Rectal smooth muscle tissue (tissue), 1 donor: ENCODE measurements around the gene ETV6.

ENCODE experiments used
- H3K27ac ChIP-seq: one replicate; pipeline ENCODE4 v1.7.0; 2013; ENCODE audit warnings: low read depth, low read length, inconsistent platforms
- H3K27me3 ChIP-seq: one replicate; pipeline ENCODE4 v1.7.0; 2013; ENCODE audit warnings: low read length; ENCODE audit not compliant: control insufficient read depth, insufficient read depth
- H3K36me3 ChIP-seq: one replicate; pipeline ENCODE4 v1.7.0; 2013; ENCODE audit warnings: low read length; ENCODE audit not compliant: control insufficient read depth, insufficient read depth
- H3K4me1 ChIP-seq: one replicate; pipeline ENCODE4 v1.7.0; 2013; ENCODE audit warnings: low read length; ENCODE audit not compliant: control insufficient read depth, insufficient read depth
- H3K4me3 ChIP-seq: one replicate; pipeline ENCODE4 v1.7.0; 2013; ENCODE audit warnings: low read length
- H3K9ac ChIP-seq: one replicate; pipeline ENCODE4 v1.7.0; 2013; ENCODE audit warnings: low read length

ETV6 gene

GRCh38 chr12:11763760-11764520, 114.5 kb downstream of the ETV6 start:
- Histone ChIP-seq H3K27me3 (no peaks in the 10 kb centered on the region), H3K9ac (no peak overlapping the region), H3K4me1 (peaks cover 63% of the 10 kb centered on the region), H3K27ac (peak overlapping the region; percentile 73), H3K36me3 (peaks cover 3% of the 10 kb centered on the region), H3K4me3 (no peak overlapping the region)

- Histone ChIP-seq H3K36me3 (peaks cover 3% of the 10 kb centered on the region), H3K4me1 (peaks cover 55% of the 10 kb centered on the region), H3K9ac (no peak overlapping the region), H3K27me3 (no peaks in the 10 kb centered on the region), H3K4me3 (no peak overlapping the region), H3K27ac (peak overlapping the region; percentile 76)
These were observed 115.4 kb downstream of the ETV6 start for GRCh38 chr12:11764837-11765236.

- Histone ChIP-seq H3K27me3 (no peaks in the 10 kb centered on the region), H3K9ac (no peak overlapping the region), H3K27ac (peak overlapping the region; percentile 76), H3K4me1 (peaks cover 55% of the 10 kb centered on the region), H3K4me3 (no peak overlapping the region), H3K36me3 (peaks cover 3% of the 10 kb centered on the region)
These were observed 115.9 kb downstream of the ETV6 start for GRCh38 chr12:11765421-11765816.

GRCh38 chr12:11765817-11766794, 116.6 kb downstream of the ETV6 start:
- Histone ChIP-seq H3K4me1 (peaks cover 55% of the 10 kb centered on the region), H3K4me3 (no peak overlapping the region), H3K9ac (no peak overlapping the region), H3K36me3 (peaks cover 3% of the 10 kb centered on the region), H3K27ac (peak overlapping the region; percentile 76), H3K27me3 (no peaks in the 10 kb centered on the region)

- peaks cover 58% of the 10 kb centered on the region for H3K4me1 ChIP-seq
- no peak overlapping the region for H3K4me3 ChIP-seq
- peaks cover 3% of the 10 kb centered on the region for H3K36me3 ChIP-seq
- no peaks in the 10 kb centered on the region for H3K27me3 ChIP-seq
- H3K27ac ChIP-seq = peak overlapping the region; percentile 76
- H3K9ac ChIP-seq = no peak overlapping the region
These were observed 117.7 kb downstream of the ETV6 start for GRCh38 chr12:11767029-11767724.

- peaks cover 53% of the 10 kb centered on the region for H3K4me1 ChIP-seq
These were observed 118.3 kb downstream of the ETV6 start for GRCh38 chr12:11767798-11768197.

GRCh38 chr12:11768233-11768965, 118.9 kb downstream of the ETV6 start:
- Histone ChIP-seq H3K9ac (no peak overlapping the region), H3K4me1 (peaks cover 47% of the 10 kb centered on the region), H3K27ac (no peak overlapping the region), H3K36me3 (peaks cover 3% of the 10 kb centered on the region), H3K27me3 (no peaks in the 10 kb centered on the region), H3K4me3 (no peak overlapping the region)

More at GRCh38 chr12:11767798-11768197, 118.3 kb downstream of the ETV6 start:
- H3K27ac ChIP-seq = no peak overlapping the region
- H3K27me3 ChIP-seq = no peaks in the 10 kb centered on the region
- peaks cover 3% of the 10 kb centered on the region for H3K36me3 ChIP-seq
- H3K4me3 ChIP-seq = no peak overlapping the region
- no peak overlapping the region for H3K9ac ChIP-seq

- Histone ChIP-seq H3K27me3 (no peaks in the 10 kb centered on the region), H3K4me3 (no peak overlapping the region), H3K27ac (no peak overlapping the region), H3K9ac (no peak overlapping the region), H3K4me1 (peaks cover 46% of the 10 kb centered on the region), H3K36me3 (no peaks in the 10 kb centered on the region)
These were observed 120.4 kb downstream of the ETV6 start for GRCh38 chr12:11769723-11770514.

GRCh38 chr12:11771356-11771755, 121.9 kb downstream of the ETV6 start:
- Histone ChIP-seq H3K4me1 (peaks cover 33% of the 10 kb centered on the region), H3K36me3 (no peaks in the 10 kb centered on the region), H3K9ac (no peak overlapping the region), H3K27ac (peak overlapping the region; percentile 22), H3K4me3 (no peak overlapping the region), H3K27me3 (no peaks in the 10 kb centered on the region)

GRCh38 chr12:11771895-11772502, 122.5 kb downstream of the ETV6 start:
- no peak overlapping the region for H3K9ac ChIP-seq
- no peak overlapping the region for H3K4me3 ChIP-seq
- peaks cover 29% of the 10 kb centered on the region for H3K4me1 ChIP-seq
- peak overlapping the region; percentile 22 for H3K27ac ChIP-seq
- no peaks in the 10 kb centered on the region for H3K27me3 ChIP-seq
- peaks cover 3% of the 10 kb centered on the region for H3K36me3 ChIP-seq
